ENCODE data around the gene TTLL6.

DNA sequence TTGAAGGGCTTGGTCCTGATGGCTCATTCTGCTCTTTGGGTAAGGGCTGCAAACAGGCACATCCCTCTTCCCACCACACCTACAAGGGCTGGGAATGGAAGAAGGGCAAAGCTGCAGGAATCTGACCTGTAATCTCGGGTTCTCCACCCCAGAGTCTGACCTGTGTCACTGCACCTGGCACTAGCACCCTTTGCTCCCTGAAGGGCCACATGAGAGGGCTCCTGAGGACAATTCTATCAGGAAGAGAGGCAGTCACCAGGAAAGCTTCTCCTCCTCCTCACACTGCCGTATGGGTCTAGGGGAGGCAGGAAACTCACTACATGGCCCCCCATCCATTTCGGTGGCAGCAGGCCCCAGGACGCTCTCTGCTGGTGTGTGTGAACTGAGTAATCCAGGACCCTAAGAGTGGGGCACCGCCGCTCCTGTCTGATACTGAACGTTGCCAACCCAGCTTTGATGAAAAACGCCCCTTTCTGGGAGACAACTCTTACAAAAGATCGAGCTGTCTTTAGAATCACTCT lies 26.4 kb downstream of the TTLL6 start:
- TF ChIP-seq, protein P1, sequence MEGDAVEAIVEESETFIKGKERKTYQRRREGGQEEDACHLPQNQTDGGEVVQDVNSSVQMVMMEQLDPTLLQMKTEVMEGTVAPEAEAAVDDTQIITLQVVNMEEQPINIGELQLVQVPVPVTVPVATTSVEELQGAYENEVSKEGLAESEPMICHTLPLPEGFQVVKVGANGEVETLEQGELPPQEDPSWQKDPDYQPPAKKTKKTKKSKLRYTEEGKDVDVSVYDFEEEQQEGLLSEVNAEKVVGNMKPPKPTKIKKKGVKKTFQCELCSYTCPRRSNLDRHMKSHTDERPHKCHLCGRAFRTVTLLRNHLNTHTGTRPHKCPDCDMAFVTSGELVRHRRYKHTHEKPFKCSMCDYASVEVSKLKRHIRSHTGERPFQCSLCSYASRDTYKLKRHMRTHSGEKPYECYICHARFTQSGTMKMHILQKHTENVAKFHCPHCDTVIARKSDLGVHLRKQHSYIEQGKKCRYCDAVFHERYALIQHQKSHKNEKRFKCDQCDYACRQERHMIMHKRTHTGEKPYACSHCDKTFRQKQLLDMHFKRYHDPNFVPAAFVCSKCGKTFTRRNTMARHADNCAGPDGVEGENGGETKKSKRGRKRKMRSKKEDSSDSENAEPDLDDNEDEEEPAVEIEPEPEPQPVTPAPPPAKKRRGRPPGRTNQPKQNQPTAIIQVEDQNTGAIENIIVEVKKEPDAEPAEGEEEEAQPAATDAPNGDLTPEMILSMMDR (IDR thresholded peaks at IDR 0.05; ENCODE audit: poor library complexity, severe bottlenecking) = no peak
- no peak for TF ChIP-seq EP300 (conservative IDR thresholded peaks at IDR 0.05; ENCODE audit: poor library complexity, severe bottlenecking)
- TF ChIP-seq, protein P2, sequence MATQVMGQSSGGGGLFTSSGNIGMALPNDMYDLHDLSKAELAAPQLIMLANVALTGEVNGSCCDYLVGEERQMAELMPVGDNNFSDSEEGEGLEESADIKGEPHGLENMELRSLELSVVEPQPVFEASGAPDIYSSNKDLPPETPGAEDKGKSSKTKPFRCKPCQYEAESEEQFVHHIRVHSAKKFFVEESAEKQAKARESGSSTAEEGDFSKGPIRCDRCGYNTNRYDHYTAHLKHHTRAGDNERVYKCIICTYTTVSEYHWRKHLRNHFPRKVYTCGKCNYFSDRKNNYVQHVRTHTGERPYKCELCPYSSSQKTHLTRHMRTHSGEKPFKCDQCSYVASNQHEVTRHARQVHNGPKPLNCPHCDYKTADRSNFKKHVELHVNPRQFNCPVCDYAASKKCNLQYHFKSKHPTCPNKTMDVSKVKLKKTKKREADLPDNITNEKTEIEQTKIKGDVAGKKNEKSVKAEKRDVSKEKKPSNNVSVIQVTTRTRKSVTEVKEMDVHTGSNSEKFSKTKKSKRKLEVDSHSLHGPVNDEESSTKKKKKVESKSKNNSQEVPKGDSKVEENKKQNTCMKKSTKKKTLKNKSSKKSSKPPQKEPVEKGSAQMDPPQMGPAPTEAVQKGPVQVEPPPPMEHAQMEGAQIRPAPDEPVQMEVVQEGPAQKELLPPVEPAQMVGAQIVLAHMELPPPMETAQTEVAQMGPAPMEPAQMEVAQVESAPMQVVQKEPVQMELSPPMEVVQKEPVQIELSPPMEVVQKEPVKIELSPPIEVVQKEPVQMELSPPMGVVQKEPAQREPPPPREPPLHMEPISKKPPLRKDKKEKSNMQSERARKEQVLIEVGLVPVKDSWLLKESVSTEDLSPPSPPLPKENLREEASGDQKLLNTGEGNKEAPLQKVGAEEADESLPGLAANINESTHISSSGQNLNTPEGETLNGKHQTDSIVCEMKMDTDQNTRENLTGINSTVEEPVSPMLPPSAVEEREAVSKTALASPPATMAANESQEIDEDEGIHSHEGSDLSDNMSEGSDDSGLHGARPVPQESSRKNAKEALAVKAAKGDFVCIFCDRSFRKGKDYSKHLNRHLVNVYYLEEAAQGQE (IDR thresholded peaks at IDR 0.05; ENCODE audit: borderline replicate concordance) = no peak
- TF ChIP-seq TAF1 (IDR thresholded peaks at IDR 0.05; ENCODE audit: low read depth) = no peak
- no peak for TF ChIP-seq POLR2AphosphoS5 (IDR thresholded peaks at IDR 0.05)
- no peak for TF ChIP-seq SMC3 (conservative IDR thresholded peaks at IDR 0.05; ENCODE audit: poor library complexity)
- TF ChIP-seq EZH2 (IDR thresholded peaks at IDR 0.05; ENCODE audit: borderline replicate concordance, insufficient read depth, low read length, poor library complexity, severe bottlenecking) = no peak
